Head of caudate nucleus (tissue), 42 donors: ENCODE data around the gene DNAI1.

ENCODE experiments used
- DNase-seq, 42 donors: peaks; one replicate each; pipeline versions ENCODE4 v3.0.0 to v3.0.0-alpha.2; 2020 to 2021; ENCODE audit warnings: mixed read lengths in 7 of 42
- intact Hi-C: fragments of 100-400 bp; cut with DNase I; formaldehyde crosslinking; loops from one replicate; pipeline ENCODE4 v1.15.0; 2022

The DNAI1 gene

DNA sequence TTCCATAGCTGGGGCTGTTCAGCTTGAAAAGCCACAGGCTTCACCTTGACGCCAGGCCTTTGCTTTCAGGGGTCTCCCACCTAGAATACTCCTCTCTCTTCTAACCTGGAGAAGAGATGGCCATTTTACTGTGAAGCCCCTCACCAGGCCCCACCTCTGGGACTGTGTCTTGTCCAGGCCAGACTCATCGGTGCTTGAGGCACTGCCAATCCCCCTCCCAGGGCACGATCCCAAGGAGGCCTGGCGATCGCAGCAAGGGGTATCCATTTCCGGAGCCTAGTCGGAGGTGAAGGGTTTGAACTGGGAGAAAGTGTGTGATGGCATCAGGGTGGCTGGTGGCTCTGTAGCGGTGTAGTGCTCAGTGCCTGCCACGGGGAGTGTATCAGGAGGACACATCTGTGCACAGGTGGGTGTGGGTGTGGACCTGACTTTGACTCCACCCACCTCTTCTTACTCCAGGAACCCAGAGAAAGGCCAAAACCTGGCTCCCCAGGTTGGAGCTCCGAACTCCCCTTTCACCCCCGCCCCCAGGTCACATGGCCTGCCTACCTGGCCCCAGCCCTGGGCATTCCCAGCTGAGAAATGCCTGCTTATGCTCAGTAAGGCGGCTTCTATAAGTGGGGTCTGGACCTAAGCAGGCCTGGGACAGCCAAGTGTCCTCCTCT, 91.5 kb downstream of the DNAI1 start:
- peak in 7 of 42 donors; percentile 8 to 29 (median 19) for DNase-seq
- intact Hi-C loops, result no loop called here

DNA sequence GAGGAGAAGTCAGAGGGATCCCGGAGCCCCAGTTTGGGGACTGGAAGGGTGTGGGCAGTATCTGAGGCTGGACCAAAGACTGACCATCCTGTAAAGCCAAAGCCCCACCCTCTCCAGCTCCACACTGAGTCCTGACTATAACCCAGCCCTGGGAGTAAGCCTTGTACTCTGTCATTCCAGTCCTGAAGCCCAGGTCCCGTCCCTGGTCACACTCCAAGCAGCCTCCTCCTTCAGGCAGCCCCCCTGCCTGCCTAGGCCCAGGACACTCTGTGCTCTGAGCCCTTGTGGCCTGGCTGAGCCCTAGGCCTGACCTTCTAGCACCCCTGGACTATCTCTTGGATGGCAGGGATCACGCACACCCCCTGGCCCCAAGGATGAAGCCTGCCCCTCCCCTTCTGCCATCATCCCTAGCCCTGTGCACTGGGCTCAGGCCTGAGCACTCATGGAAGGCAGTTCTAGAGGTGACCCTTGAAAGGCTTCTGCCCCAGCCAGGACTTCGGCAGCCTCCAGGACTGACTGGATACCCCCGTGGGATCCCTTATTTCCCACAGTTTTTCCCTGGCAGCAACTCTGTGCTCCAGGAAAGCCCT, 92.2 kb downstream of the DNAI1 start:
- peak in 9 of 42 donors; percentile 6 to 25 (median 9) for DNase-seq
- intact Hi-C loops, result no loop called here

DNA sequence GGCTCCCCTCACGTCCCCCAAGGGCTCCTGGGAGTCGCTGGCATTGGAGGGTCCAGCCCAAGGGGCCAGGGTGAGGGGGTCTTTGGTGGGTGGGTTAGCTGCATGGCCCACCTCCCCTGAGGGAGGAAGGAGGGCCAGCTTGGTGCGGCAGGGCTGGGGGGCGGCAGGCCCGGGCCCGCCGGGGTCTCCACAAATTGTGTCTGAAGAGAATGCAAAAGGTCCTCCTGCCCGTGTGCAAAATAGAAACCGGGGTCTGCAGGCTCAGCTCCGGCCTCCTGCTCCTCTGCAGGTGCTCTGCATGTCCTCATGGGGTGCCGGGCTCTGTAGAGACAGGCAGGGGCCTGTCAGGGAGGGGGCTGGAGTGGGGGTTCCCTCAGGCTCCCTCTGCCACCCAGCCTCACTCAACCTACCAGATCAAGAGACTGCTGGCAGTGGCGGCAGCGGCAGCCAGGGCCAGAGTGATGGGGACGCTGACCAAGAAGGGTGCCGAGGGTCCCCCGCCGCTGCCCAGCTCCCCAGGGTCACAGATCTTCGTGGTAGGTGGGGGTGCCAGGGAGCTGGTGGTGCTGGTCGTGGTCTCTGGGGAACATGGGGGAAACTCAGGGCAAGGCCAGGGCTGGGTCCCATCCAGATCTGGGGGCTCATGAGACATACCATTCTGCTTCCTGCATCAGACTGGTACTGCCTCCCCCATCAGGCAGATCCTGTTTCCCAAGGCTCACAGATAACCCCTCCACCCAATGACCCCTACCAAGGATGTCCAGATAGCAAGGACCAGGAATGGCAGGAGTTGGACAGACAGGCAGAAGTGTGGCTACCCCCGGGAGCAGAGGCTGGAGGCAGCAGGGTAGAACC, 93.4 kb downstream of the DNAI1 start:
- intact Hi-C loops, result no loop called here
- peak in 8 of 42 donors; percentile 5 to 25 (median 15) for DNase-seq

DNA sequence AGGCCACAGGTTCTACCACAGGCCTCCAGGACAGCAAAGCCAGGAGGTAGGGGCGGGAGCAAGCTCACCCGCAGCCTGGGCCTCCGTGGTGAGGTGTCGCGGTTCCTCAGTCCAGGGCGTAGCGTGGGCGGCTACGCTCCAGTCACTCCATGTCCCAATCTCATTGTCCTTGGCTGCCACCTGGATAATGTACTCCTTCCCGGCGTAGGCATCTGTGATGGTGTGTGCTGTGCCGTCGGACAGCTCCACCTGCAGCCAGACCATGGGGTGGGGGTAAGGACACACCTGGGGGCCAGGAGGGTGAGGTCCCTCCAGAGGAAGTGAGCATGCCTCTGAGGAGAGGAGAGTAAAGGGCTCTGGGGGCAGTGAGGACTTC, 94.0 kb downstream of the DNAI1 start:
- DNase-seq, result peak in 6 of 42 donors; percentile 5 to 35 (median 22)
- intact Hi-C loops, result no loop called here

DNA sequence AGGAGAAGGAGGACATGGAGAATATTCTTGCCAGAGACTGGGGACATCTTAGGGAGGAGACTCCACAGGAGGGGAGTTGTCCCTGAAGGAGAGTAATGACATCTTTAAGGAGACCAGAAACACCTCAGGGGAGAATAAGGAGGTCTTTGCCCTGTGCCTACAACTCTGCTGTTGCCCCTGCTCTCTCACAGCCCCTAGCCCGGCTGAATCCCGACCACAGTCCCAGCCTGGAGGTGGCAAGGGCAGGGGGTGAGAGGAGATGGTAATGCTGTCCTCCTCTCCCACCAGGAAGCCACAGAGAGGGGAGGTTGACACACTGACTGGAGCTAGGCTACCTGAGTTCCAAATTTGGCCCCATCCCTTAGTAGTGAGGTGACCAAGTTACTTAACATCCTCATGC, 94.4 kb downstream of the DNAI1 start:
- DNase-seq, result peak in 4 of 42 donors; percentile 5 to 26 (median 18)
- intact Hi-C loops, result no loop called here

DNA sequence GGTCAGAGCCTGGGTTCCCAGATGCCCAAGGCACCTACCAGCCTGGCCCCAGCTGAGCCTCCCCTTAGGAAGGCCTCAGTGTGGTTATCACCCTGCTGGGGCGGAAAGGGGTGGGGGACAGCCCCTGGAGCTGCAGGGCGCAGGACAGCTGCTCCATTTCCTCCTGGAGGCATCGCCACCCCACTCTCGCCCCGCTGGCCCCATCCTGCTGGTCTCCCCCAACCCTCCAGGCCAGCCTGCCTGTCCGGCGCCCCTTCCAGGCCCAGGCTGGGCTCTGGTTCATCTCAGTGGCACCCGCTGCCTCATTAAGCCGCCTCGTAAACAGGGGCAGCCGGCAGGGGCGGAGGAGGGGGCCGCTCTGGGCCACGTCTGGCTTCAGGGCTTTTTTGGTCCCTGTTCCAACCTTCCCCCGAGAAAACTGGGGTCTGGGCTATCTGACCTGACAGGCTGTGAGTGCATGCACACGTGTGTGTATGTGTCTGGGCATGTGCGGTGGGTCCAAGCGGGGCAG, 95.0 kb downstream of the DNAI1 start:
- intact Hi-C loops, result no loop called here
- peak in 6 of 42 donors; percentile 5 to 40 (median 20) for DNase-seq

DNA sequence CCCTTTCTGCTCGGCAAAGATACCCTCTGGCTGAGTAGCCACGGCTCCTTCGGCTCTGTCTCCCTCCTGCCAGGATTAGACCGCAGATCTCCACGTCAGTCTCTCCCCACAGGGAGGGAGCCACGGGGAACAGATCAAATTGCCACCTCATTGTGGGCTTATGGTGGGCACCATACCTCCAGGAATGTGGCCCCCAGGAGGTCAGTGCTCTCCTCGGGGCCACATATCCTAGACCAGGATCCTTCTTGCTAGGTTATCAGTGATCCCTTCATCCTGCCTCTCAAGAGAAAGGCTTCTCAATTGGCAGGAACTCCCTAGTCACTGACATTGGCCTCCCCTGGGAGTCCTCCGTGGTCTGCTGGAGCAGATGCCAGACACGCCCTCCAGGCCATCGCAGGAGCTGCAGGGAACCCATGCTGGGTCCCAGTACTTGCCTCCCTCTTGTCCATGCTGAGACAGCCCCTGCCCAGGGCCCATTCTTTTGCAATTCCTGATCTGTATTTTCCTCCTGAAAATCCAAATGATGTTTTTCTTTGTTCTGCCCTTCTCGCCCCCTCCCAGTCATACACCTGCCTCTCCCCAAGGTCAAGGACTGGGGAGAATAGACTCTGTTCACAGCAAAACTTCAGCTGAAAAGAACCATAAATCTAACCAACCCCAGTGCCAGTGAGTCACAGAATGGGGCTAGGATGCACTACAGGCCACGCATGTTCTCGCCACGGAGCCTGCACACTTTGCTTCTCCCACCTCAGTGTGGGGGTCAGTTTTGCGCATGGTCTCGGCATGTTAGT, 95.8 kb downstream of the DNAI1 start:
- DNase-seq, result peak in 4 of 42 donors; percentile 4 to 22 (median 9)
- intact Hi-C loops, result no loop called here

DNA sequence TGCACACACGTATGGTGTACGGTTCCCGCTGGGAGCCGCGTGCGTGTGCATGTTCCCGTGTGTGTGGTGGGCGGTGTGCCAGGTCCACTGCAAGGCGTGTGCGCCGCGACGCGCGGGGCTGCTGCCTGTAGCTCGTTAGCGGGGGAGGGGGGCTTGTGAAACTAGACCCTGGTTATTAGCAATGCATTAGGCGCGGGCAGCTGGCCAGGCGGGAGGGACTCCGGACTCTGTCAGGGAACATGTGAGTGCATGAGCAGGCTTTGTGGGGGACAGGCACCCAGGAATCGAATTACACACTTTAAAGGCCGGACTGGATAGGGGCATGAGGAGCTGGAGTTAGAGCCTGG, 96.4 kb downstream of the DNAI1 start:
- peak in 1 of 42 donors; percentile 17 for DNase-seq

DNA sequence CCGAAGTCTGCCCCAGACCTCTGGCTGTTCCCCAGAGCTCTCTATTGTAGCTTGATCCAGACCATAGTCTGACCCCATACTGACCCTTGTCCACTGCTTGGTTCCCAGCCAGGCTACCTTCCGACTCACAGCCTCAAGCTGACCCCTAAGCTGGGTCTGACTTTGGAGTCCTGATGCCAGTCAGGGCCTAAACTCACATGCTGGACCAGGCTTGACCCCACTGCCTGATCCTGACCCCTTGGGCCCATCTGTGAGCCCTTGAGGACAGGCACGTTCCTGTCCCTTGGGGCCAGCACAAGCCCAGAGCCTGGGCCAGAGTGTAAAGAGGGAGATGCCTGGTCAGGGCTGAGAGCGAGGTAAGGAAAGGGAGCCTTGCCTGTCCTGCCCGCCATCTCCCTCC, 96.9 kb downstream of the DNAI1 start:
- peak in 1 of 42 donors; percentile 15 for DNase-seq
- intact Hi-C loops, result no loop called here

More for the DNA sequence above, 96.4 kb downstream of the DNAI1 start:
- intact Hi-C loops, result no loop called here

DNA sequence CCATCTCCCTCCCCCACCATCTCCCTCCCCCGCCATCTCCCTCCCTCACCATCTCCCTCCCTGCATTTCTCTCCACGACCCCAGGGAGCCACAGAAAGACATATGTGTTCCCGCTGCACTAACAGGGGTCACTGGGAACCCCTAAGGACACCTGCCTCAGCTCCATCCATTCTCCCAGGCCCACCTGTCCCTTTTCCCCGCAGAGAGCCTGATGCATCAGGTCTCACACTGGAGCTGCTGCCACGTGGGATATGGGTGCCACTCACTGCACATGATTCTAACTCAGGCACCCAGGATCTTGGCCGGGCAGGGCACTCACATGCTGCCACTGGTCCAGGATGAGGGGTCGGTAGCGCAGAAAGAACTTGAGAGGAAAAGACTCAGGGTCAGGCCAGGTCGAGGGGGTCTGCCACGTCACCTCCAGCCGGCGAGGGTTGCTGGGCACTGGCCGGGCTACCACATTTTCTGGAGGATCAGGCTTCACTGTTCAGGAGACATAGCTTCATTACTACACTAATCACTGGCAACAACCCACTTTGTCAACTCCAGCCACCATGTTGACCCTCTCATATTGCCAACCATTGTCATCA, 97.4 kb downstream of the DNAI1 start:
- DNase-seq, result no peak
- intact Hi-C loops, result no loop called here

DNA sequence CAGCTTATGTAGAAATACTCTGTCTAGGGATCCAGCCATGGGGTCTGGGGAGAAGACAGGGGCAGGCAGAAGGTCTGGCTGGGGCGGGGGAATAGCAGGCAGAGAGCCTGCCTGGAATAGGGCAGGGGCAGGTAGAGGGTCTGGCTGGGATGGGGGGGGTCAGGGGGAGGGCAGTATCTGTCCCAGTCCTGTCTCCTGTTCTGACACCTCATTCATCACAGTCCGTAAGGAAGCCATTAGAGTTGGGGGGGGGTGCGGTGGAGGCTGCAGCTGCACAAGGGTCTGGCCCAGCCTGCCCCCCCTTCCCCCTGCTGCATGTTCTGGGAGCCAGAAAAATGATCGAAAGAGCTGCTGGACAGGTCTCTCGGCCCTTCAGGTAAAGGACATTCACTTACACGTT, 98.3 kb downstream of the DNAI1 start:
- intact Hi-C loops, result no loop called here
- no peak for DNase-seq

DNA sequence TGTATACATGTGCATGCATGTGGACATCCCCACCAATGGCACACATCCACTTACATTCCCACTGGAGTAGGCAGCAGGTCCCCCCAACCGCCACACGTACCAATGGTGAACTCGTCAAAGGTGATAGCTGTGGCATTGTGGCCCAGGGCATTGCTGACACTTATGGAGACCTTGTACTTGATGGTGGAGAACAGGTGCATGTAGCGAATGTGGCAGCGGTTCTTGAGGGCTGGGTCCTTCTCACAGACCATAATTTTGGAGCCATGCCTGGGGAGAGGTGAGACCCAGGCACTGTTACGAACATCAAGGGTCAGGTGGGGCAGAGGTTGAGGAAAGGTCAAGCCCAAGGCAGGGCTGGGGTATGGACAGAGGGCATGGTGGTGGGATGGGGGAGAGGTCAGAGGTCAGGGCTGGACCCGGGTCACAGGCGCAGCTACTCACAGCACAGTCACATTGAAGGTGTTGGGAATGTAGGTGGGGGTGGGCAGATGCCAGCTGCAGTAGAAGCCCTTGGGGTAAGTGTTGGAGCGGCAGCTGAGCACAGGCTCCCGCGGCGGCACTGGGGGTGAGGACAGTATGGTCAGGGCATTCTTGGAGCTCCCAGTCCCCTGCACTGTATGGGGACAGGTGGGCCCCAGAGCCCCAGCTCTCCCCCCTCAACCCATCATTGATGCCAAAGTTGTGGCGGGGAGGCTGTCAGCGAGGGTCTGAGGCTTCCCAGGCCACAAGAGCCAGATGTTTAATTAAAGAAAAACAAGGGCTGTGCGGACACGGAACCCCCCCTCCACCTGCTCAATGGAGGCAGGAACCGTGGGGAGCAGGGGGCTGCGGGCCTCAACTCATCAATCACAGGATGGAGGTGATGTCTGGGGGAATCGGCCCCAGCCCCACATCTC, 99.1 kb downstream of the DNAI1 start:
- intact Hi-C loops, result no loop called here
- no peak for DNase-seq

DNA sequence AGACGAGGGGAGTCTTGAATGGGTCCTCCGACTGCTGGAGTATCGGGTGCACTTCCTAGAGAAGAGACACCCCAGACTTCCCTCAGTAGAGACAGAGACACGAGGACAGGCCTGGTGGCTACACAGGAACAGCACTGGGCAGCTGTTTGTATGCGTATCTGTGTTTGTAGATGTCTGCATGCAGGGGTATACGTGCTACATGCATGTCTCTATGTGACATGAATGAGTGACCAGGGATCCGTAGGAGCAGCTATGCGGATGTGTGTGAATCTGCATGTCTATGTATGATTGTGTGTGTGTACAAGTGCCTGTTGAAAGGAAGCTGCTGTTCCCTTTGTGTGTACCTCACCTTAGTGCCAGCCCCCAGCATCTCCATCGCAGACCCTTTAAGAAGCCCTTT, 99.8 kb downstream of the DNAI1 start:
- DNase-seq, result no peak
- intact Hi-C loops, result no loop called here

DNA sequence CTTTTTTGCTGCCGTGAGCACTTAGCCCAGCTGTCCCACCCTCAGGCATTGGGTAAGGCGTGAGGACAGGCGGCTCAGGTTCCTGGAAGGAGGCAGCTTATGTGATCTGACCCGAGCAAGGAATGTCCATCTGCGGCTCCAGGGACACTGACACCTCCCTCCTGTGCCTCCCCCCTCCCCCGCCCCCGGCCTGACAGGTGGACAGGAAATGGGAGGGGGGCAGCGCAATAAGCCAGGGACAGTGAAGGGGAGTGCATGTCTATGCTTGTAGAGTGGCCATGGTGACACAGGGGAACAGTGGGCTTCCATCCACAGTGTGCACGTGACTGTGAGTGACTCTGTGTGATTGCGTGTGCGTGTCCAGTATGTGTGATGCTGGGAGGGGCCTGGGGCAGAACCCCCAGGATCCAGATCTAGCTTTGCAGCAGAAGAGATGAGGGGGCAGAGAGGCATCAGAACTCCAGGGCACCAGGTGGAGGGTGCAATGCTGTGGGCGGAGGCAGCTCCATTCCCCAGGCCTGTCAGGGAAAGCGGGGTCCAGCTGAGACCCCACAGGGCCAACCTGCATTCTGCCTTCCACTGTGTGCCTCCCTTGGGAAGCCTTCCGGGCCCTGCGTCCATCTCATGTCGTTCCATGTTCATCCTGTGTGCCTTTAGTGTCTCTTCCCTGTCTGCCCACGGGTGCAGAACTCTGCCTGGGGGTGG, 100.5 kb downstream of the DNAI1 start:
- DNase-seq, result no peak
- intact Hi-C loops, result no loop called here

DNA sequence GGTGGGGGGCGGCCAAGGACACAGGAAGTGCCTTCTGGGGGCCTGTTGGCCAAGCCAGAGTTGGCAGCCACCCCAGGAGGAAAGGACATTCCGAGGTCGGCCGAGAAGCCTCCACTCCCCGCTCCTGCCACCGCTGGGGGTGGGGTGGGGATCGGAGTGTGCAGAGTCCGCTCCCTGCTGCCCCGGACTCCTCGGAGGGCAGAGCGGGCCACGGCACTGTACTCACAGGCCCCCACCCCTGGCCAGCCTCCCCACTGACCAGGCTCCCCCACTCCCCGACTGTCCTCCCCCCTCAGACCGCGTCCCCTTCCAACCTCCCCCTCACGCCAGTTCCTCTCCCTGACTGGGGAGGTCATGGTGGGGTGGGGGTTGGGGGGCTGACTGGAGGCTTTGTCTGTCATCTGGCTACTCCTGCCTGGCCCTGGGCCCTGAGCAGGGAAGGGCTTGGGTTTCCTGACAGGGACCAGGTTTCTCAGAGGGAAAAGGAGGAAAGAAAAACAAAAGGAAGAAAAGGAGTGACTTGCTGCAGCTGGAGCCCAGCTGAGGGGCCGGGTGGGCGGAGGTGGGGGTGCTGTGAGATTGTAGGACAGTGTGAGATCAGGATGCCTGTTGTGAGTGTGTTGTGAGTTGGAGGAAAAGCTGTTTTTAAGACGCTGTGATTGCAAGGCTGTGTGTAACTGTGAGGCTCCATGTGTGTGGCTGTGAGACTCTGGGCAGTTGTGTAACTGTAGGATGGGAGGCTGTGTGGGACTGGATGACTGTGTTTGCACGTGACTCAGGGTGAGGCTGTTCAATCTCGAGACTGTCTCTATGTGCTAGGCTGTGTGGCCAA, 101.2 kb downstream of the DNAI1 start:
- intact Hi-C loops, result no loop called here
- DNase-seq, result peak in 39 of 42 donors; percentile 34 to 93 (median 64)

DNA sequence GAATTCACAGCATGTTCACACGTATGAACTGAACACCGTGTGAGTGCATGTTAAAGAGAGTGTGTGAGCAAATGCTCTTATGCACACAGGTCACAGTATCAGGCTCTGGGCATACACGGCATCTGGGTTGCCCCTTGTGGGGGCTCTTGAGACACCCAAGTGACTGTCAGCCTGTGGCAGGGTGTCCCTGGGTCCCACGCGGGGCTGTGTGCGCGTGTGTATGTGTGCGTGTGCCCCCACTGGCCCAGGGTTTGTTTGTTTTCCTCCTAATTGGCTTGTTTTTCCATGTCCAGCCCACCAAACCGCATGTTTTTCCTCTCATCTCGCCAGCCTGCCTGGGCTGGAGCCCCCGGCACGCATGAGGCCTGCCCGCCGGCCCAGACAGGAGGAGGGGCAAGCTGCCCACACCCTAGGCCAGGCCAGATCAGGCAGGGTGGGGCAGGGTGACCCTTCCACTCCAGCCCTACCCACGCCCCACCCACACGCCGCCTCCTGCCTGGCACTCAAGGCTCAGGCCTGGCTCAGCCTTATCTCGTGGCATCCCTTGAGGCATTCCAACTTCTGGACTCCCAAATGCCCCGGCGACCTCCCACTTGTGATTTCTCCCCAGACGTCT, 102.1 kb downstream of the DNAI1 start:
- intact Hi-C loops, result no loop called here
- DNase-seq, result no peak
